H9 (cell line): ENCODE measurements around the gene RPL5. TPM values are rescaled to one million over a fixed set of nuclear protein-coding genes. Genes with fewer than 3 reads are reported as not detected.

Source experiments
- DNase-seq: peaks from one replicate; pipeline ENCODE4 v3.0.0-alpha.2; 2017
- H2AFZ ChIP-seq: one replicate; pipeline ENCODE4 v1.6.1; 2013; ENCODE audit warnings: mild to moderate bottlenecking, low read length, control low read depth, moderate library complexity
- H2AK5ac ChIP-seq: 2 replicates; pipeline ENCODE4 v1.6.1; 2013; ENCODE audit warnings: low read length, control low read depth, mixed read lengths; ENCODE audit not compliant: insufficient read length
- H2BK120ac ChIP-seq: one replicate; pipeline ENCODE4 v1.6.1; 2013; ENCODE audit warnings: low read depth, mild to moderate bottlenecking, low read length, control low read depth, inconsistent platforms; ENCODE audit not compliant: poor library complexity, severe bottlenecking
- H2BK12ac ChIP-seq: 2 replicates; pipeline ENCODE4 v1.6.1; 2013; ENCODE audit warnings: low read length, control low read depth, mixed read lengths, low read depth; ENCODE audit not compliant: insufficient read length
- H2BK15ac ChIP-seq: 2 replicates; pipeline ENCODE4 v1.6.1; 2013; ENCODE audit warnings: low read depth, low read length, control low read depth
- H2BK20ac ChIP-seq: one replicate; pipeline ENCODE4 v1.6.1; 2013; ENCODE audit warnings: low read depth, mild to moderate bottlenecking, low read length, control low read depth, inconsistent platforms; ENCODE audit not compliant: poor library complexity, severe bottlenecking
- H2BK5ac ChIP-seq: 2 replicates; pipeline ENCODE4 v1.6.1; 2013; ENCODE audit warnings: low read length, control low read depth, mixed read lengths; ENCODE audit not compliant: insufficient read length
- H3K14ac ChIP-seq: 2 replicates; pipeline ENCODE4 v1.6.1; 2013; ENCODE audit warnings: low read length, control low read depth; ENCODE audit not compliant: insufficient read depth
- H3K18ac ChIP-seq: 2 replicates; pipeline ENCODE4 v1.6.1; 2013; ENCODE audit warnings: low read depth, mild to moderate bottlenecking, mixed read lengths, low read length, control low read depth; ENCODE audit not compliant: insufficient read length
- H3K23ac ChIP-seq: 2 replicates; pipeline ENCODE4 v1.6.1; 2013; ENCODE audit warnings: low read length, control low read depth, mixed read lengths, low read depth; ENCODE audit not compliant: insufficient read length
- H3K23me2 ChIP-seq: 2 replicates; pipeline ENCODE4 v1.6.1; 2013; ENCODE audit warnings: low read depth, mild to moderate bottlenecking, mixed read lengths, low read length, control low read depth; ENCODE audit not compliant: insufficient read length, poor library complexity, severe bottlenecking
- H3K27ac ChIP-seq: 2 replicates; pipeline ENCODE4 v1.5.1; 2013; ENCODE audit warnings: low read length, control low read depth, mixed read lengths, low read depth; ENCODE audit not compliant: insufficient read length
- H3K27me3 ChIP-seq: 2 replicates; pipeline ENCODE4 v1.6.1; 2013; ENCODE audit warnings: low read length, control low read depth, inconsistent platforms; ENCODE audit not compliant: insufficient read depth
- H3K4ac ChIP-seq: 2 replicates; pipeline ENCODE4 v1.6.1; 2013; ENCODE audit warnings: low read depth, mild to moderate bottlenecking, control low read depth, inconsistent platforms, low read length, moderate library complexity
- H3K4me1 ChIP-seq: 2 replicates; pipeline ENCODE4 v1.6.1; 2013; ENCODE audit warnings: low read length, control low read depth, inconsistent platforms; ENCODE audit not compliant: insufficient read depth
- H3K4me2 ChIP-seq: 2 replicates; pipeline ENCODE4 v1.6.1; 2013; ENCODE audit warnings: low read length, control low read depth, mixed read lengths; ENCODE audit not compliant: insufficient read length, insufficient read depth
- H3K56ac ChIP-seq: 2 replicates; pipeline ENCODE4 v1.6.1; 2013; ENCODE audit warnings: low read depth, mild to moderate bottlenecking, mixed read lengths, low read length, control low read depth; ENCODE audit not compliant: insufficient read length
- H3K79me1 ChIP-seq: 2 replicates; pipeline ENCODE4 v1.6.1; 2013; ENCODE audit warnings: low read depth, mild to moderate bottlenecking, moderate library complexity, low read length, control low read depth, inconsistent platforms; ENCODE audit not compliant: insufficient read depth, poor library complexity, severe bottlenecking
- H3K79me2 ChIP-seq: 2 replicates; pipeline ENCODE4 v1.6.1; 2013; ENCODE audit warnings: low read length, control low read depth, inconsistent platforms; ENCODE audit not compliant: insufficient read depth
- H3K9ac ChIP-seq: 2 replicates; pipeline ENCODE4 v1.6.1; 2013; ENCODE audit warnings: low read length, control low read depth, mixed read lengths; ENCODE audit not compliant: insufficient read length; ENCODE audit errors: extremely low read depth
- H3K9me3 ChIP-seq: one replicate; pipeline ENCODE4 v1.6.1; 2013; ENCODE audit warnings: low read depth, low read length, inconsistent platforms; ENCODE audit not compliant: control insufficient read depth
- H3T11ph ChIP-seq: one replicate; pipeline ENCODE4 v1.6.1; 2013; ENCODE audit warnings: mild to moderate bottlenecking, low read length, control low read depth, inconsistent platforms
- H4K20me1 ChIP-seq: one replicate; pipeline ENCODE4 v1.6.1; 2013; ENCODE audit not compliant: control insufficient read depth, insufficient read length, insufficient read depth
- H4K5ac ChIP-seq: 2 replicates; pipeline ENCODE4 v1.6.1; 2013; ENCODE audit warnings: low read depth, mild to moderate bottlenecking, mixed read lengths, low read length, control low read depth; ENCODE audit not compliant: insufficient read length
- H4K8ac ChIP-seq: replicated peaks from 2 replicates; pipeline ENCODE4 v1.6.1; 2013; ENCODE audit warnings: low read length, control low read depth, mixed read lengths, low read depth; ENCODE audit not compliant: insufficient read length
- H4K91ac ChIP-seq: 2 replicates; pipeline ENCODE4 v1.6.1; 2013; ENCODE audit warnings: low read depth, mild to moderate bottlenecking, moderate library complexity, mixed read lengths, low read length, control low read depth; ENCODE audit not compliant: insufficient read length
- H3K27ac Mint-ChIP-seq, 3 experiments: 2 replicates in 2 of 3; 3 replicates in 1 of 3; pipeline ENCODE4 v1.8.0; 2020 to 2021; ENCODE audit warnings: mixed read lengths in 3 of 3, mild to moderate bottlenecking in 1 of 3, moderate library complexity in 1 of 3
- H3K27me3 Mint-ChIP-seq: 2 replicates; pipeline ENCODE4 v1.8.0; 2021; ENCODE audit warnings: low read depth, mild to moderate bottlenecking, moderate library complexity, mixed read lengths
- H3K36me3 Mint-ChIP-seq, 3 experiments: 2 replicates in 2 of 3; 3 replicates in 1 of 3; pipeline ENCODE4 v1.8.0; 2020 to 2021; ENCODE audit warnings: low read depth in 3 of 3, mixed read lengths in 3 of 3; ENCODE audit not compliant: insufficient read depth in 1 of 3
- H3K4me1 Mint-ChIP-seq, 2 experiments: 2 replicates each; pipeline ENCODE4 v1.8.0; 2020; ENCODE audit warnings: mixed read lengths in 2 of 2
- H3K4me3 Mint-ChIP-seq, 2 experiments: 2 replicates in 1 of 2; 3 replicates in 1 of 2; pipeline ENCODE4 v1.8.0; 2020 to 2021; ENCODE audit warnings: mild to moderate bottlenecking in 2 of 2, mixed read lengths in 2 of 2, moderate library complexity in 1 of 2
- H3K9me3 Mint-ChIP-seq, 2 experiments: 2 replicates in 1 of 2; 3 replicates in 1 of 2; pipeline ENCODE4 v1.8.0; 2020; ENCODE audit warnings: mild to moderate bottlenecking in 2 of 2, mixed read lengths in 2 of 2, moderate library complexity in 1 of 2
- CTCF ChIP-seq: fragments of 200-600 bp; sonication (generic); conservative IDR thresholded peaks from 3 replicates; pipeline ENCODE4 v1.8.0; 2021; ENCODE audit warnings: antibody characterized with exemption, mild to moderate bottlenecking
- WGBS: extraction: QIAGEN DNeasy Blood & Tissue Kit; methylation state at CpG from one replicate; pipeline ENCODE4 v1.1.7; 2013; ENCODE audit warnings: missing lambda C conversion rate, low lambda C conversion rate, mixed read lengths; ENCODE audit not compliant: insufficient read length; ENCODE audit errors: extremely low coverage; 5-methylcytosine and 5-hydroxymethylcytosine counted together
- total RNA-seq: library from RNA; stranded (reverse); gene quantifications from 2 replicates; pipeline ENCODE4 v1.2.1, GENCODE V29; 2021

RPL5 gene
- total RNA-seq, 1 experiment from 2014 or later = 1,608 TPM

DNA sequence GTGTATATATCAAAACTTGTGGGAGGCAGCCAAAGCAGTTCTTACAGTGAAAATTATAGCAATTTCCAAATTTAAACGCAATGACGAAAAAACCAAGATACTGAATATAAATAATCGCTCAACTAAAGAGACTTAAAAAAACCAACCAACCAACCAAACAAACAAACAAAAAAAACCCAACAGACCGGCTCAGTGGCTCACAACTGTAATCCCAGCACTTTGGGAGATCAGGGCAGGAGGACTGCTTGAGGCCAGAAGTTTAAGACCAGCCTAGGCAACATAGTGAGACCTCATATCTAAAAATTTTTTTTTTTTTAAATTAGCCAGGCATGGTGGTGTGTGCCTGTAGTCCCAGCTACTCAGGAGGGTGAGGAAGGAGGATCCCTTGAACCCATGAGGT, 23.4 kb downstream of the RPL5 start:
- no peak overlapping the region for H3K18ac ChIP-seq
- H2BK15ac ChIP-seq = no peak overlapping the region
- no peak overlapping the region for H3K9ac ChIP-seq
- H3K14ac ChIP-seq = no peak overlapping the region
- Mint-ChIP-seq H3K4me1 (peaks cover 2 to 4% of the 10 kb centered on the region in 2 experiments; a peak in 2 of 4 replicates), H3K9me3 (no peaks in the 10 kb centered on the region; a peak in 1 of 5 replicates), H3K4me3 (no peak overlapping the region), H3K27ac (no peak overlapping the region), H3K27me3 (no peaks in the 10 kb centered on the region), H3K36me3 (no peaks in the 10 kb centered on the region; a peak in 2 of 7 replicates)
- WGBS = no CpG with 5 or more reads among the region's 4 CpGs
- no peaks in the 10 kb centered on the region for H4K20me1 ChIP-seq
- no peak overlapping the region for H2BK120ac ChIP-seq
- no peak overlapping the region for H2BK12ac ChIP-seq
- no peak for TF ChIP-seq CTCF
- no peaks in the 10 kb centered on the region for H3K27me3 ChIP-seq
- H3T11ph ChIP-seq = no peak overlapping the region
- H3K79me1 ChIP-seq = no peaks in the 10 kb centered on the region
- H3K23me2 ChIP-seq = no peaks in the 10 kb centered on the region
- H3K9me3 ChIP-seq = no peaks in the 10 kb centered on the region
- no peak overlapping the region for H4K5ac ChIP-seq
- no peak overlapping the region for H2AK5ac ChIP-seq
- no peaks in the 10 kb centered on the region for H3K79me2 ChIP-seq
- H3K4ac ChIP-seq = no peak overlapping the region
- H3K56ac ChIP-seq = no peak overlapping the region
- no peak overlapping the region for H3K27ac ChIP-seq
- DNase-seq = no peak
- no peaks in the 10 kb centered on the region for H3K4me1 ChIP-seq
- H3K23ac ChIP-seq = no peak overlapping the region
- H2BK20ac ChIP-seq = no peak overlapping the region
- H2AFZ ChIP-seq = no peak overlapping the region
- no peak overlapping the region for H2BK5ac ChIP-seq
- no peak overlapping the region for H4K91ac ChIP-seq
- no peak overlapping the region for H3K4me2 ChIP-seq
- H4K8ac ChIP-seq = no peak overlapping the region
